ENCODE measurements around the gene NUDT13.

Gene NUDT13

DNA sequence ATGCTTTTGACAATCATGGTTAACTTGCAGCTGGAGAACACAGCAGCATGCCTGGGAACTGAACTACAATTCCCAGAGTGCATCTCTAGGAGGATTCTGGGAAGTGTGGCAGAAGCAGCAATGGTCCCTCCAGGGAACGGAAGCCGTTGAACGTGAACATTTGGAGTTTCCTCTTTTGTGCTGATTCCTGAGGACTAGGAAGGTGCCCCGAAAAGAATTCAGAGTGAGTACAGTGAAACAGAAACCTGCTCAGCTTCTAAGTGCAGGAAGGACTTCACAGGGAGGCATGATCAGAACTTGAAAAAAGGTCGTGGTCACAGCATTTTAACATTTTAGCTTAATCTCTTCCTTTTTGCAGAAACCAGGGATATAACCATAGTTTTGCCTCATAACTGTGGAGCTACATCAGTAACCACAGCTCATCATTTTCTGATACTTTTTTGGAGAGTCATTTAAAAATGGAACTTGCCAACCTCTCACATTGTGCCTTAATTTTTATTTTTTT lies at the start of gene NUDT13:
TSS of gene NUDT13 (plus strand) at position 111 of the 505 bp plus-strand sequence. CDS start 3,911 bp downstream, outside the sequence.
- peak in 1 of 2 donors; percentile 23 for DNase-seq (ENCODE audit: low read depth in 2 of 2)

DNA sequence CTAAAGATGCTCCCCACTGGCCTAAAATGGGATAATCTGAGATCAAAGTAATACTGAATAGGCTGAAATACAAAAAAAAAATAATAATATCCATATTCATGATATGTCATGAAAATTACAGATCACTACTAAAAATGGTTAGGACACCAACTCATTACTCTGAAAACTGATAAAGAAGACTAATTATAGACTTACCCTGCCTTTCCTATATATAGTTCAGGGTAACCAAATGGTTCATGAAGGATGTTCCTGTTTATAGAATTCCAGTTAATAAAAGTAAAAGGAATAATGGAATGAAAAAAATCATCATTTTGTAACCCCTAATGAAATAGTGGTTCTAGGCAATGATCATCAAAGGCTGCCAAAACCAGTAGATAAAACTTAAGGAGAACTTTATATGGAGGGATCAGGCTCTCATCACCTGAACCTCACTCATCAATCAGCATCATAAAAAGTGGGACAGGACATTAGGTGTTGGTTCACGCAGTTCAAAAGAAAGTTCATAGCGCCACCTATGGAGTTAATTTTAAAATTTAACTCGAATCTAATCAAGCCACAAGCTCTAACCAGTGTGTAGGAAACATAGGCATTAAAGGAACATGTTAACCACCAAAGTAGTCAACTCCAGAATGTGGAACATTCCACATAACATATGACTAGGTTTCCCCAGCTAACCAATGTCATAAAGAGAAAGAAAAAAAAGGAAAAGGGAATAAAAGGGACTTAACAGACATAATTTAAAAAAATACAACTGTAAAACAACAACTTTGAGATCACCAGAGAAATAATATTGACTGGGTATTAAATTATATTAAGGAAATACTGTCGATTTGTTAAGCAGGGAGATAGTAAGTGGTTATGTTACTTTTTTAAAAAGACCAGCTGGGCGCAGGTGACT lies 49.3 kb upstream of the NUDT13 start:
- no peak for DNase-seq (ENCODE audit: low read depth in 2 of 2)

GRCh38 chr10:73061743-73062142 lies 48.5 kb upstream of the NUDT13 start:
- no peak for DNase-seq (ENCODE audit: low read depth in 2 of 2)

DNA sequence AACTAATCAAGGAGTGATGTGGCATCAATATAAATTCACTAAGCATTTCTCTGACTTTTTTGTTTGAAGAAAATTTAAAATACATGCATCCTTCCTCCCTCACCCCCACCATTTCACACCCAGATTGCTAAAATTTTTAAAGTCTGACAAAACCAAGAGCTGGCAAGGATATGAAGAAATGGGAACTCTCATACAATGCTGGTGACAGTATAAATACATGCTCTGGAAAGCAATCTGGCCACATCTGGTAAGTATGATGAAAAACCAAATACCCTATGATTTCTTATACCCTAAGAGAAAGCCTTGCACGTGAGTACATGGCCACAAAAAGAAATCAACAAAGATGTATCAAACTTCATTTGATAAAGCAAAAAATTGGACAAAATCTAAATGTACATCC lies 44.8 kb upstream of the NUDT13 start:
- no peak for DNase-seq (ENCODE audit: low read depth in 2 of 2)

GRCh38 chr10:73073627-73074026 lies 36.6 kb upstream of the NUDT13 start:
- no peak for DNase-seq (ENCODE audit: low read depth in 2 of 2)

DNA sequence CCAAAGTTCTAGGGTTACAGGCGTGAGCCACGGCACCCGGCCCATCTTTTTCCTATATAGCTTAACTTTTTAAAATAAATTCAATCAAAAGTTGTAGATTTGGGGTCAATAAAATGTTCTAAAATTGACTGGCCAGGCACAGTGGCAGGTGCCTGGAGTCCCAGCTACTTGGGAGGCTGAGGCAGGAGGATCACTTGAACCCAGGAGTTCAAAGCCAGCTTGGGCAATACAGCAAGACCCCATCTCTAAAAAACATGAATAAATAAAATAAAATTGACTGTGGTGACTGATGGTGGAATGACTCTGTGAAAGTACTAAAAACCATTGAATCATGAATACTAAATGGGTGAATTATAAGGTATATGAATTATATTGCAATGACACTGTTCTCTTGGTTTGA lies 34.4 kb upstream of the NUDT13 start:
- DNase-seq (ENCODE audit: low read depth in 2 of 2), result no peak

GRCh38 chr10:73076360-73077183 lies 33.7 kb upstream of the NUDT13 start:
- DNase-seq (ENCODE audit: low read depth in 2 of 2), result no peak

DNA sequence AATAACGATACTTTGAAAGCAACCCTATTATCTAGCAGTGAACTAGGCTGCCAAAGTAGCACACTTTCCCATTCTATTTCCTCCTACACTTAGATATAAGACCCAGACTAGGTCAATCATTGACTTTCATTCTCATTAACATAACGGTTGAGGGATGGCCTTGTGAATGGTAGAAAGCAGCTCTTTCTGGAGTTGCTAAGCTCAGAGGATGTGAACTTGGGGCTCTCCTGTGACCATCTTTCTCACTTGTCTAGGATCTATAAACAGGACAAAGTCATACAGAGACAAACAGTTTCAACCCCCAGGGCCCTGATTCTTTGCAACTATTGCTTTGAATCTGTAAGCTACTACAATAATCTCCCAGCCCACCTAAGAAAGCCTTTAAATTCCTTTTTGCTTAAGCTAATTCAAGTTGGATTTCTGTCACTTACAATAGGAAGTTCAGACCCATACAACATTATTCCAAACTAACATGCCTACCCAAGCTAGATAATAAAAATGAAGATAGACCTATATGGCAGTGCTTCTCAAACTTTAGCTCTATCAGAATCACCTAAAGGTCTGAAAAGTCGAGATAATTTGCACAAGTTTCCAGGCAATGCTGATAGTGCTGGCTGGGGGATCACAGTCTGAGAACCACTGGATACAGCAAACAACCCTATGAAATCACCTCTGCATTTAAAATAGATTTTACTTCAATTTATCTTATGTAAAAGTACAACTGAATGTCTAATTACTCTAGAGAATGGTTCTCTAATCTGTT lies 30.3 kb upstream of the NUDT13 start:
- no peak for DNase-seq (ENCODE audit: low read depth in 2 of 2)

GRCh38 chr10:73083221-73083620 lies 27.0 kb upstream of the NUDT13 start:
- no peak for DNase-seq (ENCODE audit: low read depth in 2 of 2)

DNA sequence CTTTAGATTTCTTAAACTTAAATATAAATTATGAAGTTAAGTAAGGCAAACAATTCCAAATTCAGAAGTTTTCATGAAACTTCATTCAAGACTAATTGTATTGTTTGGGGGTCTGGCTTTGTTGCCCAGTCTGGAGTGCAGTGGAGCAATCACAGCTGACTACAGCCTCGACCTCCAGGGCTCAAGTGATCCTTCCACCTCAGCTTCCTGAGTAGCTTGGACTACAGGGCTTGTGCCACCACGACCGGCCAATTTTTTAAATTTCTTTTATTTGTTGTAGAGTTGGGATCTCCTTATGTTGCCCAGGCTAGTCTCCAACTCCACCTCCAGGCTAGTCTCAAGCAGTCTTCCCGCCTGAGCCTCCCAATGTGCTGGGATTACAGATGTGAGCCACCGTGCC lies 26.0 kb upstream of the NUDT13 start:
- no peak for DNase-seq (ENCODE audit: low read depth in 2 of 2)

DNA sequence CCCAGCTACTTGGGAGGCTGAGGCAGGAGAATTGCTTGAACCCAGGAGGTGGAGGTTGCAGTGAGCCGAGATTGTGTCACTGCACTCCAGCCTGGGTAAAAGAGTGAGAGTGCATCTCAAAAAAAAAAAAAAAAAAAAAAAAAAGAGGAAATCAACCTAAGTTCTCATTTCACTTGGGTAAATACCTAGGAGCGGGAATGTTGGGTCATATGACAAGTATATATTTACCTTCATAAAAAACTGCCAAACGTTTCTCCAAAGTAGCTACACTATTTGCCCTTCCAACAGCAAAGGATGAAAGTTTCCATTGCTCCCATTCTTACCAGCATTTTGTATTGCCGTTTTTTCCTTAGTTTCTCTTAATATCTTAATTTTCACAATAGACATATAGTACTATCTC lies 23.4 kb upstream of the NUDT13 start:
- DNase-seq (ENCODE audit: low read depth in 2 of 2), result no peak

GRCh38 chr10:73088304-73088703 lies 22.0 kb upstream of the NUDT13 start:
- DNase-seq (ENCODE audit: low read depth in 2 of 2), result no peak

DNA sequence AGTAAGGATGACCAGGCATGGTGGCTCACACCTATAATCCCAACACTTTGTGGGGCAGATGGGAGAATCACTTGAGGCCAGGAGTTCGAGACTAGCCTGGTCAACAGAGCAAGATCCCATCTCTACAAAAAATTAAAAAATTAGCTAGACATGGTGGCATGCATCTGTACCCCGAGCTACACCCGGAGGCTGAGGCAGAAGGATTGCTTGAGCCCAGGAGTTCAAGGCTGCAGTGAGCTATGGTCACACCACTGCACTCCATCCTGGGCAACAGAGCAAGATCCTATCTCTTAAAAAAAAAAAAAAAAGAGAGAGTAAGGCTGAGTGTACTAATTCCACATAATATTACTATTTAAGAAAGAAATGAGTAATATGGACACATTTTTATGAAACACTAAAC lies 17.4 kb upstream of the NUDT13 start:
- DNase-seq (ENCODE audit: low read depth in 2 of 2), result no peak

DNA sequence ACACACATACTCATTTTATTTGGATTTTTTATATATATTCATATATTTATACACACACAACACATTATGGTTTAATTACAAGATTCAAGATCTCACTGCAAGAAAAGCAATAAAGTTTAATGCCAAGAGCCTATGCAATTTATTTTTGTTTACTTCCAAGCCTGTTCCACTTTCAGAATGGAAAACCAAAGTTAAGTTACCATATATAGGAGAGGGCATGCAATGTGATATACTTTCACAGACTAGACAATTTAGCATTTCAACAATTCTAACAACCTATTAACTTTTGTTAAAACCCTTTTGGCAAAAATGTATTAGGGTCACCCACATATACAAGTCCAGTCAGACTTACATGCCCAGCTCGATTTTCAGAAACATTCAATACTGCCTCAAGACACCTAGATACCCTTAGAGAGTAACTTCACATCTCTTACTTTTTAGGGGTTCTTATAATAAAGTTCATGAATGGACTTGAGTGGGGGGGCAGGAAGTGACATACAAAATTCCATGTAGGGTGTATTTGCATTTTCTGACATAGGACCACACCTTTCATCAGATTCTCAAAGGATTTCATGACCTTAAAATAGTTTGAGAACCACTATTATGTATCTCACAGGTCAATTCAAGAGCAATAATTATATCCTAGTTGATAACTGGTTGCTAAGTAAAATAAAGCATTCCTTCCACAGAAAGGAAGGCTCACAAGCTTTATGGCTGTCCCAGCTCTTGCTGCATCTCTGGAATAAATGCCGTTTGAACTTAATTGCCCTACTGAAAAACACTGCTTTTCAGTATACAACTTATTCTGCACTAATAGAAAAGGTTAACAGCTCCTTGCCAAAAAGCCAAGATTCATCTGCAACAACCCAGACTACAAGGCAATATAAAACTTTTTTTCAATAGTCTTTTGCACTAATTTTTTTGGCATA lies 16.1 kb upstream of the NUDT13 start:
- no peak for DNase-seq (ENCODE audit: low read depth in 2 of 2)

DNA sequence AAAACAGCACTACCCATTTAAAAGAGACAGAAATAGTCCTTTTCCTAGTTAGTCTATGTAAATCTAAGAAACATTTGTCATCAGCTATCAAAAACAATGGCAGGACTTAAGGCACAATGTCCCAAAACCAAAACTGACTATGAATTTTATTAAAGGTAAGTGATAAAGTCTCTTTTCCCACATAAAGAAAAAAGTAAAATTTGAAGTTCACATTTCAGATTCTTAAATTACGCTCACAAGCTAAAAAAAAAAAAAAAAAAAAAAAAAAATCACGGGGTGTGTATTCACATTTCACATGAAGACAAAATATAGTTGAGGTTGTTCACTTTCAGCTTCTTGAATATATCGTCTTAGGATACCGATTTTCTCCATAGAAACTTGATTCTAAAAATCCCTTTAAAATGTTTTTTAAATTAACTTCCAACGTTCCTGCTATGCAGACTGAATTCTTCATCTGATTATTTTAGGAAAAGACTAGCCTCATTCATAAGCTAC lies 15.2 kb upstream of the NUDT13 start:
- DNase-seq (ENCODE audit: low read depth in 2 of 2), result no peak

- DNase-seq (ENCODE audit: low read depth in 2 of 2), result no peak
Measured at GRCh38 chr10:73095481-73096021, 14.7 kb upstream of the NUDT13 start.

GRCh38 chr10:73096041-73096448 lies 14.2 kb upstream of the NUDT13 start:
- peak; percentile 54 to 65 for DNase-seq (ENCODE audit: low read depth in 2 of 2)

- DNase-seq (ENCODE audit: low read depth in 2 of 2), result peak; percentile 99
Measured at GRCh38 chr10:73096449-73097304, 13.6 kb upstream of the NUDT13 start, which contains the start of gene P4HA1. P4HA1 (minus strand) TSS chr10:73096866; CDS start chr10:73074883, 21,983 bp downstream.

- DNase-seq (ENCODE audit: low read depth in 2 of 2), result no peak
Measured at GRCh38 chr10:73097305-73097670, 13.0 kb upstream of the NUDT13 start.
